HepG2 (cell line): ENCODE measurements around the gene RNU7-1. TPM values are rescaled to one million over a fixed set of nuclear protein-coding genes. Genes with fewer than 3 reads are reported as not detected.

ENCODE experiments used
- BRD4 ChIP-seq: sonication (generic); formaldehyde crosslinking; IDR thresholded peaks from 2 replicates; pipeline ENCODE4 v1.4.0; 2020; ENCODE audit warnings: missing genetic modification reagents
- EZH2 ChIP-seq: conservative IDR thresholded peaks from 2 replicates; pipeline ENCODE4 v1.6.1; 2012; ENCODE audit warnings: mild to moderate bottlenecking, low read depth, low read length, moderate library complexity
- GATAD1 ChIP-seq: IDR thresholded peaks from 2 replicates; pipeline ENCODE4 v1.6.1; 2016; ENCODE audit warnings: missing genetic modification reagents, missing compliant biosample characterization
- HOXA3 ChIP-seq: sonication (generic); formaldehyde crosslinking; IDR thresholded peaks from 2 replicates; pipeline ENCODE4 v1.5.0; 2020; ENCODE audit warnings: missing genetic modification reagents
- KDM1A ChIP-seq: IDR thresholded peaks from 2 replicates; pipeline ENCODE4 v1.6.1; 2016; ENCODE audit warnings: missing compliant biosample characterization
- KDM5B ChIP-seq: sonication (generic); formaldehyde crosslinking; IDR thresholded peaks from 2 replicates; pipeline ENCODE4 v1.4.0; 2020; ENCODE audit warnings: missing genetic modification reagents, mild to moderate bottlenecking, borderline replicate concordance
- KLF15 ChIP-seq: sonication (generic); formaldehyde crosslinking; IDR thresholded peaks from 2 replicates; pipeline ENCODE4 v1.8.1; 2023; ENCODE audit warnings: borderline replicate concordance, mild to moderate bottlenecking, inconsistent platforms, missing genetic modification reagents, mixed read lengths
- KLF9 ChIP-seq: IDR thresholded peaks from 2 replicates; pipeline ENCODE4 v1.6.1; 2016; ENCODE audit warnings: low read depth
- POLR2AphosphoS2 ChIP-seq: IDR thresholded peaks from 2 replicates; pipeline ENCODE4 v1.6.1; 2011; ENCODE audit warnings: low read depth, low read length, improper control_type of control experiment
- PTBP1 ChIP-seq: fragments of 200-400 bp; formaldehyde crosslinking; IDR thresholded peaks from 2 replicates; pipeline ENCODE4 v1.6.1; 2018; ENCODE audit warnings: low read length, low read depth; ENCODE audit not compliant: poor library complexity, severe bottlenecking
- RFX5 ChIP-seq: IDR thresholded peaks from 2 replicates; pipeline ENCODE4 v1.6.1; 2011; ENCODE audit warnings: low read depth, low read length, improper control_type of control experiment
- ZBTB1 ChIP-seq: sonication (generic); formaldehyde crosslinking; IDR thresholded peaks from 2 replicates; pipeline ENCODE4 v1.4.0; 2020; ENCODE audit warnings: missing genetic modification reagents, borderline replicate concordance
- ZFYVE20 ChIP-seq: sonication (generic); formaldehyde crosslinking; IDR thresholded peaks from 2 replicates; pipeline ENCODE4 v1.8.0; 2023; ENCODE audit warnings: low read depth, mild to moderate bottlenecking, moderate library complexity, missing genetic modification reagents, borderline replicate concordance
- ZKSCAN1 ChIP-seq: fragments of 150-350 bp; IDR thresholded peaks from 2 replicates; pipeline ENCODE4 v1.6.1; 2014; ENCODE audit warnings: low read length
- ZNF160 ChIP-seq: sonication (generic); formaldehyde crosslinking; IDR thresholded peaks from 2 replicates; pipeline ENCODE4 v1.8.0; 2022; ENCODE audit warnings: mild to moderate bottlenecking, inconsistent platforms, missing genetic modification reagents
- ZNF225 ChIP-seq: sonication (generic); formaldehyde crosslinking; IDR thresholded peaks from 2 replicates; pipeline ENCODE4 v1.4.0; 2020; ENCODE audit warnings: mild to moderate bottlenecking, missing genetic modification reagents
- ZNF274 ChIP-seq: sonication (generic); formaldehyde crosslinking; IDR thresholded peaks from 2 replicates; pipeline ENCODE4 v1.5.1; 2020; ENCODE audit warnings: mild to moderate bottlenecking, missing genetic modification reagents
- ZNF501 ChIP-seq: sonication (generic); formaldehyde crosslinking; IDR thresholded peaks from 2 replicates; pipeline ENCODE4 v1.5.1; 2020; ENCODE audit warnings: mild to moderate bottlenecking, moderate library complexity, missing genetic modification reagents
- ZNF598 ChIP-seq: sonication (generic); formaldehyde crosslinking; IDR thresholded peaks from 2 replicates; pipeline ENCODE4 v1.5.1; 2020; ENCODE audit warnings: mild to moderate bottlenecking, missing genetic modification reagents, borderline replicate concordance
- ZNF713 ChIP-seq: sonication (generic); formaldehyde crosslinking; IDR thresholded peaks from 2 replicates; pipeline ENCODE4 v1.4.0; 2020; ENCODE audit warnings: mild to moderate bottlenecking, missing genetic modification reagents
- polyA plus RNA-seq, 8 experiments: library from polyadenylated mRNA; depleted of rRNA in 3 of 8; stranded (reverse) in 7 of 8; unstranded in 1 of 8; fragments of >200 nt; fragmentation: Illumina TruSeq in 4 of 8; extraction: Trizol in 4 of 8; gene quantifications; 2 replicates each; pipeline versions ENCODE4 v1.2.1 to v1.2.3, GENCODE V29; 2011 to 2016; ENCODE audit warnings: low read depth in 4 of 8, missing spikeins in 1 of 8, mixed read lengths in 1 of 8; ENCODE audit not compliant: insufficient read depth in 1 of 8
- total RNA-seq, 5 experiments: library from RNA; depleted of rRNA; stranded (reverse); fragments of >200 nt; fragmentation: Illumina TruSeq; extraction: Trizol; gene quantifications; 2 replicates each; pipeline ENCODE4 v1.2.3, GENCODE V29; 2016; ENCODE audit warnings: low read depth in 1 of 5
- TF ChIP-seq, protein P1 (sequence below): sonication (generic); formaldehyde crosslinking; IDR thresholded peaks from 2 replicates; pipeline ENCODE4 v1.8.1; 2023; ENCODE audit warnings: mild to moderate bottlenecking, missing genetic modification reagents, borderline replicate concordance
- TF ChIP-seq, protein P2 (sequence below): sonication (generic); formaldehyde crosslinking; conservative IDR thresholded peaks from 2 replicates; pipeline ENCODE4 v1.4.0; 2020; ENCODE audit warnings: mild to moderate bottlenecking, missing genetic modification reagents, moderate library complexity
- TF ChIP-seq, protein P3 (sequence below): sonication (generic); formaldehyde crosslinking; IDR thresholded peaks from 2 replicates; pipeline ENCODE4 v1.8.0; 2022; ENCODE audit warnings: missing genetic modification reagents, mild to moderate bottlenecking, borderline replicate concordance
- TF ChIP-seq, protein P4 (sequence below): sonication (generic); formaldehyde crosslinking; IDR thresholded peaks from 2 replicates; pipeline ENCODE4 v1.4.0; 2020; ENCODE audit warnings: missing genetic modification reagents, borderline replicate concordance

Gene RNU7-1
- total and polyA plus RNA-seq, 2 of the 13 experiments (the other 11 are each of a cell fraction or from before 2014, with no cell fraction given) = not detected

GRCh38 chr12:6943722-6944380 lies at the start of gene RNU7-1, which contains the start of gene C12orf57 (continued):
- TF ChIP-seq, protein P1, sequence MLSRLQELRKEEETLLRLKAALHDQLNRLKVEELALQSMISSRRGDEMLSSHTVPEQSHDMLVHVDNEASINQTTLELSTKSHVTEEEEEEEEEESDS (CRISPR knock-in tag) = peak; percentile 100
- TF ChIP-seq ZNF274 (CRISPR knock-in tag) = no peak
- TF ChIP-seq HOXA3 = peak; percentile 63; the same call in 1 of the 2 replicates
- TF ChIP-seq GATAD1 (CRISPR knock-in tag) = peak; percentile 69
- peak; percentile 98 for TF ChIP-seq KLF9 (CRISPR knock-in tag)
- peak; percentile 32; the same call in 1 of the 2 replicates for TF ChIP-seq ZFYVE20 (CRISPR knock-in tag)
- TF ChIP-seq KDM5B (CRISPR knock-in tag) = peak; percentile 70; the same call in 1 of the 2 replicates
- no peak; the same call in 1 of the 2 replicates for TF ChIP-seq BRD4
- no peak for TF ChIP-seq KDM1A (CRISPR knock-in tag)
- no peak for TF ChIP-seq ZBTB1 (CRISPR knock-in tag)
- TF ChIP-seq KLF15 = 0 out of 2 replicates have a peak, but pooled peaks have one; percentile 59
- TF ChIP-seq, protein P2, sequence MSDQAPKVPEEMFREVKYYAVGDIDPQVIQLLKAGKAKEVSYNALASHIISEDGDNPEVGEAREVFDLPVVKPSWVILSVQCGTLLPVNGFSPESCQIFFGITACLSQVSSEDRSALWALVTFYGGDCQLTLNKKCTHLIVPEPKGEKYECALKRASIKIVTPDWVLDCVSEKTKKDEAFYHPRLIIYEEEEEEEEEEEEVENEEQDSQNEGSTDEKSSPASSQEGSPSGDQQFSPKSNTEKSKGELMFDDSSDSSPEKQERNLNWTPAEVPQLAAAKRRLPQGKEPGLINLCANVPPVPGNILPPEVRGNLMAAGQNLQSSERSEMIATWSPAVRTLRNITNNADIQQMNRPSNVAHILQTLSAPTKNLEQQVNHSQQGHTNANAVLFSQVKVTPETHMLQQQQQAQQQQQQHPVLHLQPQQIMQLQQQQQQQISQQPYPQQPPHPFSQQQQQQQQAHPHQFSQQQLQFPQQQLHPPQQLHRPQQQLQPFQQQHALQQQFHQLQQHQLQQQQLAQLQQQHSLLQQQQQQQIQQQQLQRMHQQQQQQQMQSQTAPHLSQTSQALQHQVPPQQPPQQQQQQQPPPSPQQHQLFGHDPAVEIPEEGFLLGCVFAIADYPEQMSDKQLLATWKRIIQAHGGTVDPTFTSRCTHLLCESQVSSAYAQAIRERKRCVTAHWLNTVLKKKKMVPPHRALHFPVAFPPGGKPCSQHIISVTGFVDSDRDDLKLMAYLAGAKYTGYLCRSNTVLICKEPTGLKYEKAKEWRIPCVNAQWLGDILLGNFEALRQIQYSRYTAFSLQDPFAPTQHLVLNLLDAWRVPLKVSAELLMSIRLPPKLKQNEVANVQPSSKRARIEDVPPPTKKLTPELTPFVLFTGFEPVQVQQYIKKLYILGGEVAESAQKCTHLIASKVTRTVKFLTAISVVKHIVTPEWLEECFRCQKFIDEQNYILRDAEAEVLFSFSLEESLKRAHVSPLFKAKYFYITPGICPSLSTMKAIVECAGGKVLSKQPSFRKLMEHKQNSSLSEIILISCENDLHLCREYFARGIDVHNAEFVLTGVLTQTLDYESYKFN = peak; percentile 62
- TF ChIP-seq ZNF225 = no peak
- TF ChIP-seq ZNF598 (CRISPR knock-in tag) = no peak
- no peak for TF ChIP-seq RFX5
- TF ChIP-seq, protein P3, sequence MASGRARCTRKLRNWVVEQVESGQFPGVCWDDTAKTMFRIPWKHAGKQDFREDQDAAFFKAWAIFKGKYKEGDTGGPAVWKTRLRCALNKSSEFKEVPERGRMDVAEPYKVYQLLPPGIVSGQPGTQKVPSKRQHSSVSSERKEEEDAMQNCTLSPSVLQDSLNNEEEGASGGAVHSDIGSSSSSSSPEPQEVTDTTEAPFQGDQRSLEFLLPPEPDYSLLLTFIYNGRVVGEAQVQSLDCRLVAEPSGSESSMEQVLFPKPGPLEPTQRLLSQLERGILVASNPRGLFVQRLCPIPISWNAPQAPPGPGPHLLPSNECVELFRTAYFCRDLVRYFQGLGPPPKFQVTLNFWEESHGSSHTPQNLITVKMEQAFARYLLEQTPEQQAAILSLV = no peak
- TF ChIP-seq ZNF160 = no peak
- TF ChIP-seq ZNF713 = no peak
- no peak; the same call in 1 of the 2 replicates for TF ChIP-seq ZKSCAN1
- TF ChIP-seq POLR2AphosphoS2 = peak; percentile 99
- TF ChIP-seq PTBP1 = peak; percentile 36
- TF ChIP-seq, protein P4, sequence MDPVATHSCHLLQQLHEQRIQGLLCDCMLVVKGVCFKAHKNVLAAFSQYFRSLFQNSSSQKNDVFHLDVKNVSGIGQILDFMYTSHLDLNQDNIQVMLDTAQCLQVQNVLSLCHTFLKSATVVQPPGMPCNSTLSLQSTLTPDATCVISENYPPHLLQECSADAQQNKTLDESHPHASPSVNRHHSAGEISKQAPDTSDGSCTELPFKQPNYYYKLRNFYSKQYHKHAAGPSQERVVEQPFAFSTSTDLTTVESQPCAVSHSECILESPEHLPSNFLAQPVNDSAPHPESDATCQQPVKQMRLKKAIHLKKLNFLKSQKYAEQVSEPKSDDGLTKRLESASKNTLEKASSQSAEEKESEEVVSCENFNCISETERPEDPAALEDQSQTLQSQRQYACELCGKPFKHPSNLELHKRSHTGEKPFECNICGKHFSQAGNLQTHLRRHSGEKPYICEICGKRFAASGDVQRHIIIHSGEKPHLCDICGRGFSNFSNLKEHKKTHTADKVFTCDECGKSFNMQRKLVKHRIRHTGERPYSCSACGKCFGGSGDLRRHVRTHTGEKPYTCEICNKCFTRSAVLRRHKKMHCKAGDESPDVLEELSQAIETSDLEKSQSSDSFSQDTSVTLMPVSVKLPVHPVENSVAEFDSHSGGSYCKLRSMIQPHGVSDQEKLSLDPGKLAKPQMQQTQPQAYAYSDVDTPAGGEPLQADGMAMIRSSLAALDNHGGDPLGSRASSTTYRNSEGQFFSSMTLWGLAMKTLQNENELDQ (CRISPR knock-in tag) = peak; percentile 68; the same call in 1 of the 2 replicates
- no peak for TF ChIP-seq EZH2
- TF ChIP-seq ZNF501 = no peak
